T-helper 17 cell (primary cell): Measurements from ENCODE around the gene HIPK2. TPM values are rescaled to one million over a fixed set of nuclear protein-coding genes. Genes with fewer than 3 reads are reported as not detected.

ENCODE experiments used
- ATAC-seq: fragments of 150-1000 bp; cut with Tn5 transposase; 2 replicates; pipeline ENCODE4 v1.10.0; 2021; ENCODE audit warnings: mild to moderate bottlenecking, moderate library complexity
- DNase-seq, 3 donors: peaks; one replicate each; pipeline versions ENCODE4 v3.0.0 to v3.0.0-alpha.2; 2020 to 2021
- H3K9me3 ChIP-seq: one replicate; pipeline ENCODE4 v1.7.0; 2013; ENCODE audit warnings: low read length, mild to moderate bottlenecking; ENCODE audit not compliant: control insufficient read depth, poor library complexity, severe bottlenecking
- H3K27ac Mint-ChIP-seq: one replicate; pipeline ENCODE4 v1.8.0; 2022; ENCODE audit warnings: mild to moderate bottlenecking, moderate library complexity, mixed read lengths
- H3K27me3 Mint-ChIP-seq: one replicate; pipeline ENCODE4 v1.8.0; 2022; ENCODE audit warnings: mixed read lengths
- H3K36me3 Mint-ChIP-seq: one replicate; pipeline ENCODE4 v1.8.0; 2022; ENCODE audit warnings: low read depth, mixed read lengths
- H3K4me1 Mint-ChIP-seq: one replicate; pipeline ENCODE4 v1.8.0; 2022; ENCODE audit warnings: mild to moderate bottlenecking, mixed read lengths
- H3K4me3 Mint-ChIP-seq: one replicate; pipeline ENCODE4 v1.8.0; 2022; ENCODE audit warnings: mild to moderate bottlenecking, moderate library complexity, mixed read lengths
- total RNA-seq, 4 donors: library from RNA in 2 of 4; stranded (reverse) in 2 of 4; gene quantifications; one replicate each; pipeline ENCODE4 v1.2.3 and lab custom pipeline; 2022 to 2026

Gene HIPK2
- total RNA-seq, 2 donors from 2014 or later, result 36.9 to 42.9 TPM

DNA sequence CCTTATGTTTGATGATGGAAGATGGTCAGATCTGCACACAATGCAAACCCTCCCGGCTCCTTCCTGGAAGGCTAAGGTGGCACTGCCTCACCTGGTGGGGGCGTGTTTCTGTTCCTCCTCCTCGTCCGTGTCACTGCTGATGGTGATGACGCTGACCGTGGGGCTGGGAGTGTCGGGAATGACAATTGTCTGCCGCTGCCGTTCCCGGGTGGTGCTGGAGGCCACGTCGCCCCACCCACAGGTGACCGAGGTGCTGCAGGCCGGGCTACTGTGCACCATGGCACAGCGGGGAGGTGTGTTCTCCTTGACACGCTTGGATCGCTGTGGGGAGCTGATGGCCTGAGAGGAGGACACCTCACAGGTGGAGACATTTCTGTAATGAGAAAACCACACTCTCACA is 181.2 kb downstream of the HIPK2 start:
- Mint-ChIP-seq H3K27ac (no peak overlapping the region), H3K36me3 (peaks cover 11% of the 10 kb centered on the region), H3K4me1 (no peaks in the 10 kb centered on the region), H3K27me3 (no peaks in the 10 kb centered on the region), H3K4me3 (no peak overlapping the region)
- no peak for ATAC-seq
- no peak for DNase-seq
- H3K9me3 ChIP-seq, result no peaks in the 10 kb centered on the region

DNA sequence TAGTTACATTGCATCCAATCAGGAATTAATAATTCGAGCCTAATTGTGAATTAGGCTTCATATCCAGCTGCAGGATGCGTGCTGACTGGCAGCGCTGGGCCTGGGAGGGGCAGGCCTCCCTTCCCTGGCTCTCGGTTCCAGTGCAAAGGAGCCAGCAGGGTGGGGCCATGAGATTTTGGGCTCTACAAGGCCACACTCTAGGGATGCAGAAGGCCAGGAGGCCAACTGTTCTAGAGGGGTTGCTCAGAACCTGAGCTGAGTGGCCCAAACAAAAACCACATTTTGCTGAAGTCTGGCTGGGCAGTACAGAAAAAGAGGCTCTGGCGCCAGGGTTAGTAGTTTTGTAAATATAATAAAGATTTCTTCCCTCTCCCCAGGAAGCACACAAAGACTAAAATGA is 182.0 kb downstream of the HIPK2 start:
- no peak for ATAC-seq
- Mint-ChIP-seq H3K4me3 (no peak overlapping the region), H3K4me1 (peaks cover 2% of the 10 kb centered on the region), H3K27me3 (no peaks in the 10 kb centered on the region), H3K27ac (no peak overlapping the region), H3K36me3 (peaks cover 11% of the 10 kb centered on the region)
- no peak for DNase-seq
- no peaks in the 10 kb centered on the region for H3K9me3 ChIP-seq

DNA sequence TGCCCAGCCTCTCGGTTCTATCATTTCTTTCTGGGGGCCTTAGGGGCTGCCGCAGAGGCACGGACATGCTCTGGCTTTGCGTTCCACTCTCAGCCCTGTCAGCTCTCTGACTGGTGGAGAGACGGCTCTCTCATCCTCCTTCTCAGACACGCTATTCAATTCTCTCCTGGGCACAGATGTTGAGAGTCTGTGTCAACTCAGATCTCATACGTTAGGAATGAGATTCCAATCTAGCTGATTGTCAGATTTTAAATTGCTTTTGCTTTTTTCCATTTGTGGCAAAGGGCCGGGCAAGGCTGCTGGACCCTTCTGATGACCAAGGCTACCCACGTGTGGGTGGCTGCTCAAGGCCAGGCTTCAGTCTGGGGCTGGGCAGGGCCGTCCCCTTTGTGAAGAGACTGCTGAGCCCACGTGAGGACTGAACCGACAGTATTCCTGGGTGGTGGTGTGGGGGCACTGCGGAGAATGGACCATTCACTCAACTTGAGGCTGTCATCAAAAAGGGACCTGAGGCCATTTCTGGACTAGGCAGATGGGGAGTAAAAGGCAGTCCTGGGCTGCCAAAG is 182.8 kb downstream of the HIPK2 start:
- ATAC-seq, result no peak
- Mint-ChIP-seq H3K27me3 (no peaks in the 10 kb centered on the region), H3K4me1 (peaks cover 2% of the 10 kb centered on the region), H3K27ac (peak overlapping the region; percentile 16), H3K4me3 (no peak overlapping the region), H3K36me3 (peaks cover 8% of the 10 kb centered on the region)
- DNase-seq, result no peak
- no peaks in the 10 kb centered on the region for H3K9me3 ChIP-seq

DNA sequence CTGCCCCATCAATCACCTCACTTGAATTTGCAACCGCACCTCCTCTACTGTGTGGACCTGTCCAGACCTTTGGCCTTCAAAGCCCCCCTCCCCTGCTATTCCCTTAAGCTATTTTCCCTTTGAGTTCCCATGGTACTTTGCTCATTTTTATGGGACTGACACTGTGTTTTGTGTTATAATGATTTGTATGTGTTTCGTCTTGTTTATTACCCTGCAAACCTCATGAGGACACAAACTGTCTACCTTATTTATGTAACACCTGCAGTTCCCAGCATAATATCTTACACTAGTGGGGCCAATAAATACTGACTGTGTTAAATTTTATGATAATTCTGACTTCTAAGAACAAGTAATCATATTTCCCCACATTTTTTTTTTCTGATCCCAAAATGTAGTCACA is 183.7 kb downstream of the HIPK2 start:
- no peak for ATAC-seq
- peaks cover 6% of the 10 kb centered on the region for H3K36me3 Mint-ChIP-seq
- H3K27ac Mint-ChIP-seq, result no peak overlapping the region
- no peak for DNase-seq
- no peaks in the 10 kb centered on the region for H3K27me3 Mint-ChIP-seq
- H3K4me3 Mint-ChIP-seq, result no peak overlapping the region
- H3K9me3 ChIP-seq, result no peaks in the 10 kb centered on the region
- H3K4me1 Mint-ChIP-seq, result peaks cover 2% of the 10 kb centered on the region

DNA sequence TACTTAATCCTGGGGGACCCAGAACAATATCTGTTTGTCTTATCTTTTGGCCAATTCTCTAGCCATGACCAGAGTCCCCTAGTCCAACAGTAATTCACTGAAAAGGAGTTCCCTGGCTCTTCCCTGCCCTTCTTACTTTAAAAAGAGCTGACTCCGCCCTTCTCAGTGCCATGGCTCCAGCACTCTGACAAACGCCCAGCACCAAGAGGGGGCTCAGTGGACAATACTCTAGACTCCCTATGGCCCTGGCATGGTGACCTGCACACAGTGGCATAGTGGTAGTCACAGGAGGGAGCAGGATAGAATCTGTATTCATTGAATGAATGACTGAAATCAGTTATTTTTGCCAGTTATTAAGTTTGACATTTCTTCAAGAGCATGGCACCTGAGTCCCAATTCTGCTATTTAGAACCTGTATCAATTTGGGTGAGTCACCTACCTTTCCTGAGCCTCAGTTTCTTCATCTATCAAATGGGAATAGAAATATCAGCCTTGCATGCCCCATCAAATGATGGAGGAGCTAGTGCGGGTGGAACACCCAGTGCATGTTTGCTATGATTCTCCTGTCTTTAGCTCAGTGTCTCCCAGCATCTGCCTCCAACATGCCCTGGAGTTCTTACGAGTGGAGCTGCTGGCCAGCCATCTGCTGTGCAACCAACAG is 184.9 kb downstream of the HIPK2 start:
- no peak for DNase-seq
- Mint-ChIP-seq H3K27me3 (no peaks in the 10 kb centered on the region), H3K4me1 (peaks cover 2% of the 10 kb centered on the region), H3K36me3 (peaks cover 6% of the 10 kb centered on the region), H3K27ac (no peak overlapping the region), H3K4me3 (no peak overlapping the region)
- H3K9me3 ChIP-seq, result no peaks in the 10 kb centered on the region
- no peak for ATAC-seq

DNA sequence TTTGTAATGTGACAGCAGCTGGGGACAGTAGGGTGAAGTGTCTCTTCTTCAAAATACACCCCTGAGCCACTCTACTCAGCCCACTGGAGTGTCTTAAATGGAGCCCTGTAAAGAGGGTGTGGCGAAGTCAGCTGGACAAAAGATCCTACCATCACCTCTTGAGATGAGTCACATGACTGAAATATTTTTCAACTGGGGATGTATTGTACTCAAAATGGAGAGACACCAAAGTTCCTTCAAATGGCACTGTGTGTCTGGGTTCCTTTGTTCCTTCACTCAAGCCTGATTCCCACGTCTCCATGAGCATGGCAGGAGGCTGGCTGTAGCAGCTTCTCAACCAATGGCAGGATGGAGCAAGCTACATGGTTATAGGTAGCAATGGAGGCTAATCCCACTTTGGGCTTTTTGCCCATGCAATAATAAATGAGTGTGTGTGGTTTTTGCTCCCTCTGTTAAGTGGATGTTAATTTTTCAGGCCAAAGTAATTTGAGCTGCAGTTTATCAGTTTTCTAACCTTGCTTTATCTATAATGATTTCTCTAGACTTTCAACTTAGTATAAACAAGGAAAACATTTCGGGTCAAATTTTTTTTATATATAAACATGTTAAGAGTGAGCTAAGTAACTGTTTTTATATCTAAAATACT is 186.1 kb downstream of the HIPK2 start:
- Mint-ChIP-seq H3K4me3 (no peak overlapping the region), H3K4me1 (peaks cover 2% of the 10 kb centered on the region), H3K27me3 (no peaks in the 10 kb centered on the region), H3K36me3 (peaks cover 7% of the 10 kb centered on the region), H3K27ac (no peak overlapping the region)
- DNase-seq (no peak), ATAC-seq (no peak)
- H3K9me3 ChIP-seq, result no peaks in the 10 kb centered on the region

DNA sequence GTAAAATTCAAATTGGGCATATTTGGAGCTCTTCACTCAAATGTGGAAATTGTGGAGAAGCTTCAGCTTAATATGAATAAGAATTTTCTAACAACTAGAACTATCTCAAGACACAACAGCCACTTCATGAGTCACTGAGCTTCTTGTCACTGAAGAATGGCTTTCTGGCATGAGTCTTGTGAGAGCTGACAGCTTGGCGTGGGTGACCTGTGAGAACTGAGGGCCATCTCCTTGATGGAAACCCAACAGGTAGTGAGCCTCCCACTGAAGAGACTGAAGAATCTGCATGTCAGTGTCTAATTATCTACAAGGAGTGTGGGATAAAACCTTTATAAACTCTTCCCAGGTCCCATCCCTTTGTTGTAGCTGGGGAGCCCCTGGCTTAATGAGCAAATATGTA is 188.3 kb downstream of the HIPK2 start:
- H3K36me3 Mint-ChIP-seq, result peaks cover 4% of the 10 kb centered on the region
- DNase-seq, result no peak
- ATAC-seq, result no peak

DNA sequence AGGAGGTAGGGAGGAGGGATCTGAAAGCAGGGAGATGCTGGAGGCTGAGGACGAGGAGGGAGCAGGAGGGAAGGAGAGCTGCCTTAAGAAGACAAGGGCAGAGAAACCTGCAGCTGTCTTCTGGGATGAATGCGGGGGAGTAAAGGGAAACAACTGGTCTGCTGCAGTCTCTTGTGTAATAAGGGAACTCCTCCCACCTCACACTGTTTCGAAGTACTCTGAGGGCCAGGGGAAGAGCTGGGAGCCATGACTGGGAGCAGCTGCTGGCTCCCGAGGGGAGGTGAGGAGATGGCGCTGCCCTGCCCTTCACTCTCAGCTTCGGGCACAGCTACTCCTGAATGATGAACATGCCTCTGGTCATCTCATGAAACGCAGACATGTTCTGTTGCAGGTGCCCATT is 189.2 kb downstream of the HIPK2 start:
- ATAC-seq (no peak), DNase-seq (no peak)
- H3K36me3 Mint-ChIP-seq, result peaks cover 5% of the 10 kb centered on the region
- no peak overlapping the region for H3K27ac Mint-ChIP-seq
- no peaks in the 10 kb centered on the region for H3K9me3 ChIP-seq
- H3K4me1 Mint-ChIP-seq, result peaks cover 2% of the 10 kb centered on the region
- no peaks in the 10 kb centered on the region for H3K27me3 Mint-ChIP-seq
- H3K4me3 Mint-ChIP-seq, result no peak overlapping the region

More for the DNA sequence above, 188.3 kb downstream of the HIPK2 start:
- peaks cover 2% of the 10 kb centered on the region for H3K4me1 Mint-ChIP-seq
- no peak overlapping the region for H3K4me3 Mint-ChIP-seq
- no peaks in the 10 kb centered on the region for H3K9me3 ChIP-seq
- no peaks in the 10 kb centered on the region for H3K27me3 Mint-ChIP-seq
- H3K27ac Mint-ChIP-seq, result no peak overlapping the region

DNA sequence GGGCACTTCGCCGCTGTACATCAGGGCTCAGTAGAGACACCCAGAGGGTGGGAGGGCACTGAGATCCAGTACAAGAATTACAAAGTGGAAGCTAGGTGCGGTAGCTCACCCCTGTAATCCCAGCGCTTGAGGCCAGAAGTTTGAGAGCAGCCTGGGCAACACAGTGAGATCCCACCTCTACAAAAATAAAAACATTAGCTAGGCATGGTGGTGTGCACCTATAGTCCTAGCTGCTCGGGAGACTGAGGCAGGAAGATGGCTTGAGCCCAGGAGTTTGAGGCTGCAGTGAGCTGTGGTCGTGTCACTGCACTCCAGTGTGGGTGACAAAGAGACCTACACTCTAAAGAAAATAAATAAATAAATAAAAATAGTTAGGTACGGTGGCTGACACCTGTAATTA is 190.3 kb downstream of the HIPK2 start:
- Mint-ChIP-seq H3K27ac (no peak overlapping the region), H3K36me3 (peaks cover 5% of the 10 kb centered on the region), H3K4me1 (peaks cover 2% of the 10 kb centered on the region), H3K4me3 (no peak overlapping the region), H3K27me3 (no peaks in the 10 kb centered on the region)
- ATAC-seq, result no peak
- H3K9me3 ChIP-seq, result no peaks in the 10 kb centered on the region
- no peak for DNase-seq

DNA sequence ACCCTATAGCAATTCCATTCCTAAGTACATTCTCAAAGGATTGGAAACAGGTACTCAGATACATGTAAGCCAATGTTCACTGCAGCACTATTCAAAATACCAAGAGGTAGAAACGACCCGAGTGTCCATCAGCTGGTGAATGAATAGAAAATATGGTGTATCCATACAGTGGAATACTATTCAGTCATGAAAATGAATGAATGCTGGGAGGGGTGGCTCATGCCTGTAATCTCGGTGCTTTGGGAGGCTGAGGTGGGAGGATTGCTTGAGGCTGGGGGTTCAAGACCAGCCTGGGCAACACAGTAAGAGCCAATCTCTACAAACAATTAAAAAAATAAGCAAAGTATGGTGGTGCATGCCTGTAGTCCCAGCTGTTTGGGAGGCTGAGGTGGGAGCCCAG is 191.5 kb downstream of the HIPK2 start:
- ATAC-seq, result no peak
- H3K36me3 Mint-ChIP-seq, result peaks cover 5% of the 10 kb centered on the region

DNA sequence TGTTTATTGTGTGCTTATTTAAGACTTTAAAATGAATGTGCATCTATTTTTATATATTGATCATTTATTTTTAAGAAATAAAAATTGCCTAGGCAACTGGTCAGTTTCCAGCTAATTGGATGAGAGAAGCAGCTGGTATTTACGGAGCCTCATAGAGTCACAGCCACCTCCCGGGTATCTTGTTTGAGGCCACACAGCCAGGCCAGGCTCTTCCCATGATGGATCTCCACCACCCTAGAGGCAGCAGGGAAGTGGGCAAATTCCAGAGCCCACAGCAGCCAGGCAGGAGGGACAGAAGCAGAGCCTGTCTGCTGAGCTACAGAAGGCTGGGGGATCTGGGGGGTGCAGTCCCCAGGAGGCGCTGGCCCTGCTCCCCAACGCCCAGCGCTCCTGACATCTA is 192.8 kb downstream of the HIPK2 start:
- Mint-ChIP-seq H3K36me3 (peaks cover 7% of the 10 kb centered on the region), H3K4me1 (peaks cover 2% of the 10 kb centered on the region), H3K27me3 (no peaks in the 10 kb centered on the region), H3K27ac (no peak overlapping the region), H3K4me3 (no peak overlapping the region)
- ATAC-seq, result no peak
- no peaks in the 10 kb centered on the region for H3K9me3 ChIP-seq
- no peak for DNase-seq

More for the DNA sequence above, 191.5 kb downstream of the HIPK2 start:
- no peak for DNase-seq
- no peak overlapping the region for H3K27ac Mint-ChIP-seq
- no peak overlapping the region for H3K4me3 Mint-ChIP-seq
- no peaks in the 10 kb centered on the region for H3K27me3 Mint-ChIP-seq
- no peaks in the 10 kb centered on the region for H3K9me3 ChIP-seq
- peaks cover under 1% of the 10 kb centered on the region for H3K4me1 Mint-ChIP-seq

DNA sequence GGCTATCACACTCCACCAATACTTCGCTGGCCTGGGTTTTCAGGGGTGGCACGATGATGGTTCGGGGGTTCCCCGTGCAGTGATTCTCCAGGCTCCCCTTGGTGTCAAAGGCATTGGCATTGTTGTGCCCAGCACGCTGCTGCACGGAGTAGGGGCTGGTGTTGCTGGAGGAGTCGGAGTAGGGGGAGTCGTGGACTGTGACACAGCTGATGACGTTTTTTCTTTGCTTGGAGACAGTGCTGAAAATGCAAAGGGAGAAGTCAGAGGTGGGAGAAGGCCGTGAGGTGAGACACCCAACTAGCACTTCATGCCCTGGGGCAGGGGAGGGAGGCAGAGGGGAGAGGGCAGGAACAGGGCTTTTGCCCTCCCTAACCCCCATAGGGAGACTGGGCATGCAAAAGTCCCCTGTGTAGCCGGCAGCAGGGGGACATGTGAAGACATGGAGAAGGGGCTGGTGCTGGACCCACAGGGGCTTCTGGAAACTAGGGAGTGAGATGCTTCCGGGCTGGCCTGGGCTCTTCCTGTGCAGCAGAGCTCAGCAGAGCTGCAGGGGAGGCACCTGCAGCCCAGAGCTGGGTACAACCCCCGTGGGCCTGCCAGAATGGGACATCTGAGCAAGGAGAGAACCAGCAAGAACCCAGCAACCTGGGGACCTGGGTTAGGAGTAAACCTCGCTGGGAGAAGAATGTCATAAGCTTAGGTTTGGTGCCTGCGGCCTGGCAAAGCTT is 193.8 kb downstream of the HIPK2 start:
- Mint-ChIP-seq H3K4me1 (peaks cover 4% of the 10 kb centered on the region), H3K4me3 (no peak overlapping the region), H3K27ac (peak overlapping the region; percentile 29), H3K27me3 (no peaks in the 10 kb centered on the region), H3K36me3 (peaks cover 8% of the 10 kb centered on the region)
- no peaks in the 10 kb centered on the region for H3K9me3 ChIP-seq
- ATAC-seq (no peak), DNase-seq (no peak)

DNA sequence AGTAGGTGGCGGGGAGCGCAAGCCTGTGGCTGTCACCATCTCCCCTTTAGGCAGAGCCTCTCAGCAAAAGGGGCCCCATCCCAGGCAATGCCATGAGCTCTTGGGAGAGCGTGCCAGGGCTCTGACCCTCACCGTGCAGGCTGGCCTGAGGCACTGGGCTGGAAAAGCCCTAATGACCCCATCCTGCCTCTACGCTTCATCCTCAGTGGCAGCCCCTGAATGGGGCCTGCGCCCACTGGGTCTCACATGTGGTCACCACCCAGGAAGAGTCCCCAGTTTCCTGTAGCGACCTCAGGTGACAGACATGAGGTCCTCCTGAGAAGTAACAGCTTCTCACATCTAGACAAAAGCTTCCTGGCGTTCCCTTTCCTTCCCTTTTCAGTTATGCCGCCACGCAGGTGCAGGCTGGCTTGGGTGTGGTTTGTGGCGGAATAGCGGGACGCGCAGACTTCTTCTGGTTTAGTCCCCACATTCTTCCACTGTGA is 195.1 kb downstream of the HIPK2 start:
- H3K9me3 ChIP-seq, result no peaks in the 10 kb centered on the region
- ATAC-seq (no peak), DNase-seq (no peak)
- Mint-ChIP-seq H3K4me3 (no peak overlapping the region), H3K27ac (no peak overlapping the region), H3K36me3 (peaks cover 8% of the 10 kb centered on the region), H3K27me3 (no peaks in the 10 kb centered on the region), H3K4me1 (peaks cover 4% of the 10 kb centered on the region)
